Naive B cell (primary cell): Measurements from ENCODE around the gene SYT8. TPM values are rescaled to one million over a fixed set of nuclear protein-coding genes. Genes with fewer than 3 reads are reported as not detected.
A peak's percentile ranks its signal among the peaks of the same experiment; 100 is the strongest.

ENCODE experiments used
- ATAC-seq, 2 donors: fragments of 150-1000 bp; cut with Tn5 transposase; 2 replicates each; pipeline ENCODE4 v1.10.0; 2021; ENCODE audit warnings: low read depth in 2 of 2, mild to moderate bottlenecking in 2 of 2, moderate library complexity in 2 of 2
- DNase-seq: peaks from one replicate; pipeline ENCODE4 v3.0.0; 2022
- H3K27ac Mint-ChIP-seq, 6 donors: one replicate each; pipeline ENCODE4 v1.8.0; 2020 to 2022; ENCODE audit warnings: mild to moderate bottlenecking in 6 of 6, mixed read lengths in 6 of 6, moderate library complexity in 5 of 6, inconsistent platforms in 2 of 6
- H3K27me3 Mint-ChIP-seq, 3 donors: one replicate each; pipeline ENCODE4 v1.8.0; 2021 to 2022; ENCODE audit warnings: mixed read lengths in 3 of 3, mild to moderate bottlenecking in 1 of 3
- H3K36me3 Mint-ChIP-seq, 2 donors: one replicate each; pipeline ENCODE4 v1.8.0; 2020 to 2022; ENCODE audit warnings: mixed read lengths in 2 of 2, inconsistent platforms in 1 of 2, mild to moderate bottlenecking in 1 of 2
- H3K4me1 Mint-ChIP-seq, 3 donors: one replicate each; pipeline ENCODE4 v1.8.0; 2020 to 2022; ENCODE audit warnings: mixed read lengths in 3 of 3, inconsistent platforms in 1 of 3, mild to moderate bottlenecking in 1 of 3, moderate library complexity in 1 of 3
- H3K4me3 Mint-ChIP-seq, 8 donors: one replicate each; pipeline ENCODE4 v1.8.0; 2020 to 2022; ENCODE audit warnings: mild to moderate bottlenecking in 8 of 8, mixed read lengths in 8 of 8, moderate library complexity in 8 of 8, inconsistent platforms in 2 of 8
- H3K9me3 Mint-ChIP-seq, 7 donors: one replicate each; pipeline ENCODE4 v1.8.0; 2020 to 2022; ENCODE audit warnings: mixed read lengths in 7 of 7, mild to moderate bottlenecking in 5 of 7, inconsistent platforms in 2 of 7, moderate library complexity in 1 of 7
- polyA plus RNA-seq, 6 donors: library from polyadenylated mRNA; unstranded; fragments of 300-500 nt; fragmentation: Illumina TruSeq; gene quantifications; one replicate each; pipeline ENCODE4 v1.2.3, GENCODE V29; 2021; ENCODE audit warnings: low read depth in 6 of 6

SYT8 gene
- polyA plus RNA-seq, 6 donors from 2014 or later, result not detected

- ATAC-seq (no peak), DNase-seq (no peak)
- Mint-ChIP-seq H3K27me3 (peaks cover 17 to 48% (median 46%) of the 10 kb centered on the region in 3 donors), H3K4me3 (peak overlapping the region in 1 of 8 donors; percentile 5), H3K36me3 (no peaks in the 10 kb centered on the region), H3K9me3 (peaks cover 0 to 17% (median 7%) of the 10 kb centered on the region in 7 donors), H3K27ac (no peak overlapping the region), H3K4me1 (no peaks in the 10 kb centered on the region)
Measured at GRCh38 chr11:1823376-1824220, 11.2 kb upstream of the SYT8 start.

- H3K4me1 Mint-ChIP-seq, result no peaks in the 10 kb centered on the region
- no peak overlapping the region for H3K27ac Mint-ChIP-seq
- peaks cover 0 to 10% (median 5%) of the 10 kb centered on the region in 7 donors for H3K9me3 Mint-ChIP-seq
- ATAC-seq (no peak), DNase-seq (no peak)
- no peak overlapping the region for H3K4me3 Mint-ChIP-seq
- no peaks in the 10 kb centered on the region for H3K36me3 Mint-ChIP-seq
- H3K27me3 Mint-ChIP-seq, result peaks cover 23 to 53% (median 52%) of the 10 kb centered on the region in 3 donors
Measured at GRCh38 chr11:1824221-1825038, 10.4 kb upstream of the SYT8 start.

DNA sequence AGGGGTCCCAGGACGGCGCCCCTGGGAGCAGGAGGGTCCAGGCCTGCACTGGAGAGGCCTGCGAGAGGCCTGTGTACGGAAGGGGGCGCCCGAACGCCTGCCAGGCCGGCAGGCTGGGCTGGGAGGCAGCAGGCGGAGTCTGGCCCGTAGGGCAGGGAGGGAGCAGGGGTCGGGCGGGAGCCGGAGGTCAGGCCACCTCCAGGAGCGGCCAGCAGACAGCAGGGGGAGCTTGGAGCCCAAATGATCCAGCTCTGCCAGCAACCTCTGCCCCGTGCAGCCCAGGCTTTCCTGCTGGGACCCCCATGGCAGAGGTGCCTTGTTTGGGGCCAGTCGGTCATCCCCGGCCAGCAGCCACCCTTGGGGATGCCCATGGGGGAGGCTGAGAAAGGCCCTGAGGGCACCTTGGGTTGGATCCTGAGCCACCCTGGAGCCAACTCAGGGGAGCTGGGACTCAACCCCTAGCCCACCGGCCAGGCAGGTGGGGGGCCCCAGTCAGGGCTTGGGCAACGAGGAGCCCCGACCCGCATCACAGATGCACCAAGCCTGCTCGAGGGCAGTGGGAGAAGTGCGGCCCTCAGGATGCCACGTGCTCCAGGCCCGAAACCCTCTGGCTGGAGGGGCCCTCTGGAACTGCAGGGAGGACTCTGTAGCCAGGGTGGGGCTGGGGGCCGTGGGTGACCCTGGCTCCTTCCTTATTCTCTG is 9.6 kb upstream of the SYT8 start:
- DNase-seq (no peak), ATAC-seq (peak; percentile 37 to 61)
- no peak overlapping the region for H3K4me3 Mint-ChIP-seq

DNA sequence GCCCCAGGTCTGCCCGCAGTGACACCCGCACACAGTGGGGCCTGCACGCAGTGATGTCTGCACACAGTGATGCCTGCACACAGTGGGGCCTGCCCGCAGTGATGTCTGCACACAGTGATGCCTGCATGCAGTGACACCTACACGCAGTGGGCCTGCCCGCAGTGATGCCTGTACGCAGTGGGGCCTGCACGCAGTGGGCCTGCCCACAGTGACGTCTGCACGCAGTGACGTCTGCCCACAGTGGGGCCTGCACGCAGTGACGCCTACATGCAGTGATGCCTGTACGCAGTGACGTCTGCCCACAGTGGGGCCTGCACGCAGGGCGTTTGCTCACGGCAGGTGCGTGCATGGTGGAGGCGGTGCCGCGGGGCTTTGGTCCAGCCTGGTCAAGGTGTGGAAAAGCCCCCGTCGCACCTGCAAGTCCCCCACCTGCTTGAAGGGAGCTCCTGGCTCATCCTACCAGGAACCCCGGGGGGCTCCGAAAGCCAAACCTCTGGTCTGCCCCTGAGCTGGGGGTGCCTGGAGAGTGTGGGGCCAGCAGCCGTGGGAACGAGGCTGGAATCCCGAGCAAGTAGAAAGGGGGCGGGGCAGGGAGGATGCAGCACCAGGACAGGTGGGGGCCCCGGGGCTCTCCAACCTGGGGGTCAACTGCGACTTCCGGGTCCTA is 8.9 kb upstream of the SYT8 start:
- ATAC-seq (no peak), DNase-seq (no peak)
- Mint-ChIP-seq H3K9me3 (peaks cover 0 to 10% (median 0%) of the 10 kb centered on the region in 7 donors), H3K36me3 (no peaks in the 10 kb centered on the region), H3K27ac (no peak overlapping the region), H3K27me3 (peaks cover 23 to 46% (median 42%) of the 10 kb centered on the region in 3 donors), H3K4me3 (no peak overlapping the region), H3K4me1 (no peaks in the 10 kb centered on the region)

More for the DNA sequence above, 9.6 kb upstream of the SYT8 start:
- Mint-ChIP-seq H3K27ac (no peak overlapping the region), H3K36me3 (no peaks in the 10 kb centered on the region), H3K9me3 (peaks cover 0 to 10% (median 2%) of the 10 kb centered on the region in 7 donors), H3K27me3 (peaks cover 20 to 46% (median 44%) of the 10 kb centered on the region in 3 donors), H3K4me1 (no peaks in the 10 kb centered on the region)

DNA sequence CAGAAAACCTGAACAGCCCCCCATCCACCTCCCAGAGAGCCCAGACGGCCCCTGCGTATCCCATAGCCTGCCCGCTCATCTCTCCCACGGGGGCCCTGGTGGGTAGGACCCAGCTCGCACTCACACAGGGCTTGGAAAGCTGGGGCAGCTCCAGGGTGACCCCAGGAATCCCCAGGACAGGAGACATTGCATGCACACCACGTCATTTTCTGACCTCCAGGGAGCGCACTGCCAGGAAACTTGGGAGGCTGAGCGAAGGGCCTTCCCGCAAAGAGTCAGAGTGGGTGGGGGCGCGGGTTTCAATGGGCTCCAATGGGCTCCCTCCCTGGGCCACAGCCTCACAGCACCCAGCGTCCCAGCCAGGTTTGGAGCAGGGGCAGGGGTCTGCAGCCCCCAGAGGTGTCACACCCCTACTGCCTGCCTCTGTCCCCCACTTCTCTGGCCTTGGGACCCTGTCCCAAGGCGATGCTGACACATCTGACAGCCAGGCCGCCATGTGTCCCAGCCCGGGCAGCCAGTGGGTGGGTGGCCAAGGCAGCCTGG is 8.2 kb upstream of the SYT8 start:
- peaks cover 18 to 42% (median 35%) of the 10 kb centered on the region in 3 donors for H3K27me3 Mint-ChIP-seq
- no peaks in the 10 kb centered on the region for H3K36me3 Mint-ChIP-seq
- H3K27ac Mint-ChIP-seq, result no peak overlapping the region
- no peak for ATAC-seq
- peaks cover 0 to 3% (median 0%) of the 10 kb centered on the region in 7 donors for H3K9me3 Mint-ChIP-seq
- H3K4me3 Mint-ChIP-seq, result no peak overlapping the region
- DNase-seq, result no peak
- H3K4me1 Mint-ChIP-seq, result no peaks in the 10 kb centered on the region

DNA sequence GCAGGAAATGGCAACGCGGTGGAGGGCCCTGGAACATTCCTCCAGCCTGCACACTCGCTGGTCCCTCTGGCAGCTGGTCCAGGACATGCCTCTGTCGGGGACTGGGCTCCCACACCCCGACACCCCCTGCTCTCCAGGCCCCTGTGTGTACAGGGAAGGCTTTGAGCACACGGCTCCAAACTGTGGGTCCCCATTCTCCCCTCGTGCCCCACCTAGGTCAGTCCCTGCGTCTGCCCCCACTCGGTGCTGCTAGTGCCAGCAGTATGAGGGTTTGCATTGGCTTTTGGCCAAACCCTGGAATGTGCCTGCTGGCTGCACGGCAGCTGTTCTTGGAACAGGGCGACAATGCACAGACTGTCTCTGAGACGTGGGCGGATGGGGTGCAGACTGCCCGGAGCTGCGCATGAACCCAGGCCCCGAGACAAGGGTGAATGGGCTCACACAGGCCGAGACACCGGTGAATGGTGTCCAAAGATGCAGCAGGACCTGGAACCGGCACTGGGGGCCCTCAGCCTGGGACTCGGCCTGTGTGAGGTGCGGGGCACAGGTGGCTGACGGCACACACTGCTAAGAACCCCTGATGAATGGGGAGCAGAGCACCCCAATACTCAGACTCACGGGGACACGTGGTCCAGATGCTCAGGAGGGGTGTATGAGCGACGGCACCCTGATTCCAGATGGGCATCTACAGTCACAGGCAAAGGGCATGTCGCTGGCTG is 7.5 kb upstream of the SYT8 start:
- H3K9me3 Mint-ChIP-seq, result no peaks in the 10 kb centered on the region
- DNase-seq (no peak), ATAC-seq (no peak)
- H3K4me3 Mint-ChIP-seq, result no peak overlapping the region
- H3K27me3 Mint-ChIP-seq, result peaks cover 13 to 43% (median 29%) of the 10 kb centered on the region in 3 donors
- no peaks in the 10 kb centered on the region for H3K36me3 Mint-ChIP-seq
- peaks cover 2 to 5% (median 3%) of the 10 kb centered on the region in 3 donors for H3K4me1 Mint-ChIP-seq
- H3K27ac Mint-ChIP-seq, result no peak overlapping the region

DNA sequence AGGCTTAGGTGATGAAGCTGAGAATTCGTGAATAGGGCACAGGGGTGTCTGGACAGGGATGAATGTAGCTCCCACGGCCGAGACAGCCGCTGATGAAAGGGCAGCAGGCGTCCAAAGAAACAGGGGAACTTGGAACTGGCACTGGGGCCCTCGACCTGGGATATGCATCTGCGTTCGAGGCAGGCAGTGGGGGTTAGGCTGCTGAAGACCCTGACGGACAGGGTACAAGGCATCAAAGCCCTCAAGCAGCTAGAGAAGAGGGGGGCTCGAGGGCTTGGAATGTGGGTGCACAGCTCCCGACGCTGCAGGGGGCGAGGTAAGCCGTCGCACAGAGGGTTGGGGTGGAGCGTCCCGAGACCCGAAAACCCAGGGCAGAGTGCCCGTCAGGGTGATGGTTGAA is 6.9 kb upstream of the SYT8 start:
- Mint-ChIP-seq H3K27me3 (peaks cover 13 to 43% (median 29%) of the 10 kb centered on the region in 3 donors), H3K4me3 (no peak overlapping the region), H3K9me3 (no peaks in the 10 kb centered on the region), H3K27ac (peak overlapping the region in 1 of 6 donors; percentile 49), H3K4me1 (peaks cover 2 to 5% (median 3%) of the 10 kb centered on the region in 3 donors), H3K36me3 (no peaks in the 10 kb centered on the region)
- no peak for ATAC-seq
- DNase-seq, result no peak

GRCh38 chr11:1828542-1828941 is 6.2 kb upstream of the SYT8 start:
- H3K27ac Mint-ChIP-seq, result peak overlapping the region in 1 of 6 donors; percentile 37
- ATAC-seq (no peak), DNase-seq (no peak)
- no peak overlapping the region for H3K4me3 Mint-ChIP-seq
- H3K4me1 Mint-ChIP-seq, result peaks cover 2 to 5% (median 3%) of the 10 kb centered on the region in 3 donors
- H3K36me3 Mint-ChIP-seq, result no peaks in the 10 kb centered on the region
- peaks cover 13 to 47% (median 29%) of the 10 kb centered on the region in 3 donors for H3K27me3 Mint-ChIP-seq
- no peaks in the 10 kb centered on the region for H3K9me3 Mint-ChIP-seq

- Mint-ChIP-seq H3K4me3 (no peak overlapping the region), H3K4me1 (peaks cover 2 to 5% (median 3%) of the 10 kb centered on the region in 3 donors), H3K36me3 (no peaks in the 10 kb centered on the region), H3K9me3 (no peaks in the 10 kb centered on the region), H3K27ac (peak overlapping the region in 1 of 6 donors; percentile 37), H3K27me3 (peaks cover 13 to 50% (median 24%) of the 10 kb centered on the region in 3 donors)
- DNase-seq (no peak), ATAC-seq (no peak)
Measured at GRCh38 chr11:1829039-1829820, 5.6 kb upstream of the SYT8 start.

- Mint-ChIP-seq H3K27me3 (peaks cover 13 to 46% (median 19%) of the 10 kb centered on the region in 3 donors), H3K27ac (no peak overlapping the region), H3K9me3 (no peaks in the 10 kb centered on the region), H3K36me3 (no peaks in the 10 kb centered on the region), H3K4me3 (no peak overlapping the region), H3K4me1 (peaks cover 2 to 5% (median 3%) of the 10 kb centered on the region in 3 donors)
- ATAC-seq (no peak), DNase-seq (no peak)
Measured at GRCh38 chr11:1830004-1830321, 4.8 kb upstream of the SYT8 start.

DNA sequence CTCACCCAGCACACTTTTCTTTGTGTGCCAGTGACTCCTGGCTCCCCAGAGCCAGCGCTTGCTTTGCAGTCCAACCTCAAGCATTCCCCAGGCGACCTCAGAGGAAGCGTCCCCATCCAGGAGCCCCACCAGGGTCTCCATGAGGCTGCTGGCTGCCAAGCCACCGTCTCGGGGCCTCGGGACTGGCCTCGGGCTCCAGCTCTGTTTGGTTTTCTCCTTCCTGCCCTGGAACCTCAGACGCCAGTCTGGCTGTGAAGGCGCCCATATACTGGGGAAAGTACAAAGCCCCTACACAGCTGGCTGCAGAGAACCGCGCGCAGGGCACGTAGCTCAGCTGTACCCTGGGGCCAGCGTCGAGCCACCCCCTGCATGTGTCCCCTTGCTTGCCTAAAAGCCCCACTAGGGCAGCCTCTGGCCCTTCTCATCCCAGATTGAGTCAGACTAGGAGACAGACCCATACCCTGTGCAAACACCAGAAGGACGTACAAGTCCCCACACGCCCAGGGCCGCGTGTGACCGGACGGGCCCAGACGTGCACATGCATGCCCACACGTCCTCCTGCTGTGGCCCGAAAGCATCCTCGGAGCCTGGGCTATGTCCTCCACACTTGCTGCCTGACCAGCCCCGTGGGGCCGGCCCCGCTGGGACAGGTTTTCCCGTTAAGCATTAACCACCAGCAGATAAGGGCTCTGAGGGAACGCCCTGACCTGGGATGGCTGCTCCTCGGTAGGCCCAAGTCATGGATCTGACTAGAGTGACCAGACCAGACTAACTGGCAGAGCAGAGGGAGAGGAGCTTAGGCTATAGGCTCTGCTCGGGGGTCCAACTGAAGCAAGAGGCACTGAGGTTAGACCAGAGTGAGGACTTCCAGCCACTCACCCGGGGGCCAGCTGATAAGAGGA is 4.2 kb upstream of the SYT8 start:
- Mint-ChIP-seq H3K27me3 (peaks cover 13 to 46% (median 19%) of the 10 kb centered on the region in 3 donors), H3K27ac (no peak overlapping the region), H3K4me1 (peaks cover 2 to 5% (median 3%) of the 10 kb centered on the region in 3 donors)

More for the DNA sequence above, 4.2 kb upstream of the SYT8 start:
- Mint-ChIP-seq H3K36me3 (no peaks in the 10 kb centered on the region), H3K4me3 (no peak overlapping the region), H3K9me3 (no peaks in the 10 kb centered on the region)
- DNase-seq (no peak), ATAC-seq (no peak)
